Fibroblast of the aortic adventitia (primary cell): Measurements from ENCODE around the gene PARD3B. TPM values are rescaled to one million over a fixed set of nuclear protein-coding genes. Genes with fewer than 3 reads are reported as not detected.

ENCODE experiments used
- DNase-seq: peaks from one replicate; pipeline ENCODE4 v3.0.0-alpha.2; 2010; ENCODE audit warnings: low read depth
- H3K4me3 ChIP-seq: 2 replicates; pipeline ENCODE4 v1.5.1; 2011; ENCODE audit warnings: low read depth, mild to moderate bottlenecking, control low read depth, low read length, moderate library complexity
- CTCF ChIP-seq: IDR thresholded peaks from 2 replicates; pipeline ENCODE4 v1.5.1; 2011; ENCODE audit warnings: mild to moderate bottlenecking, low read length, control low read depth, inconsistent platforms; ENCODE audit not compliant: insufficient read depth
- total RNA-seq: library from RNA; depleted of rRNA; stranded (reverse); fragments of >200 nt; gene quantifications from 2 replicates; pipeline ENCODE4 v1.2.3, GENCODE V29; 2012; ENCODE audit warnings: low replicate concordance

The PARD3B gene
- total RNA-seq, 1 donor = 15.9 TPM

GRCh38 chr2:204529795-204530463 is 15.3 kb upstream of the PARD3B start:
- no peak for TF ChIP-seq CTCF
- no peak overlapping the region for H3K4me3 ChIP-seq
- no peak for DNase-seq

- H3K4me3 ChIP-seq = no peak overlapping the region
- no peak for TF ChIP-seq CTCF
- DNase-seq = no peak
Observed at GRCh38 chr2:204530464-204530805, 14.8 kb upstream of the PARD3B start.

- no peak overlapping the region for H3K4me3 ChIP-seq
- DNase-seq = peak; percentile 25
- TF ChIP-seq CTCF = no peak
Observed at GRCh38 chr2:204533629-204534370, 11.5 kb upstream of the PARD3B start.

DNA sequence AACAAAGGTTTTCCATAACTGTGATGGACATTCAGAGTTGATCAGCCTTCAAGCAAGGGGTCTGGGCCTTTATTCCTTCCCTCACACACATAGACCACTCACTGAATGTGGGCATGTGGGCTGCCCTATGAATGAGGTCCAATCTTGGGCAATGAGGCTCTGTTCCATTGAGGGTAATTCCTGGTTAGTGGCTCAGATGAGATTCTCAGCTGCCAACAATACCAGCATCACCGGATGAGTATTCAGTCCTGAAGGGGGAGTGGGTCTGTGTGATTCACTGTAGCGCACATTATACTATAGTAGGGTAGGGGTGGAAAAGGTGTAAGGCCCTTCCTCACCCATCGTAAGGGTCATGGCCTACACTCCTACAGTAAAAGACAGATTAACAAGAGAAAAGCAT is 9.9 kb upstream of the PARD3B start:
- TF ChIP-seq CTCF = no peak
- H3K4me3 ChIP-seq = no peak overlapping the region
- DNase-seq = no peak

- no peak for DNase-seq
- TF ChIP-seq CTCF = no peak
- no peak overlapping the region for H3K4me3 ChIP-seq
Observed at GRCh38 chr2:204535764-204536163, 9.5 kb upstream of the PARD3B start.

- TF ChIP-seq CTCF = no peak
- no peak for DNase-seq
- no peak overlapping the region for H3K4me3 ChIP-seq
Observed at GRCh38 chr2:204538182-204539018, 6.9 kb upstream of the PARD3B start.
